KMS-11 (cell line): ENCODE data around the gene ATM.

Experiments used
- H2AFZ ChIP-seq: fragments of 200-600 bp; sonication (generic); 2 replicates; pipeline ENCODE4 v1.6.1; 2016; ENCODE audit warnings: antibody characterized with exemption, mixed run types, low read depth
- H3K27ac ChIP-seq: fragments of 200-600 bp; sonication (generic); 2 replicates; pipeline ENCODE4 v1.6.1; 2016; ENCODE audit warnings: mild to moderate bottlenecking, mixed run types
- H3K27me3 ChIP-seq: fragments of 200-600 bp; sonication (generic); 2 replicates; pipeline ENCODE4 v1.6.1; 2017; ENCODE audit warnings: mild to moderate bottlenecking, low read depth, mixed run types, moderate library complexity; ENCODE audit not compliant: insufficient read depth
- H3K36me3 ChIP-seq: fragments of 200-600 bp; sonication (generic); 2 replicates; pipeline ENCODE4 v1.6.1; 2017; ENCODE audit warnings: mild to moderate bottlenecking, mixed run types; ENCODE audit not compliant: insufficient read depth
- H3K4me1 ChIP-seq: fragments of 200-600 bp; sonication (generic); 2 replicates; pipeline ENCODE4 v1.6.1; 2016; ENCODE audit warnings: mild to moderate bottlenecking, low read depth, mixed run types; ENCODE audit not compliant: poor library complexity, severe bottlenecking
- H3K4me2 ChIP-seq: fragments of 200-600 bp; sonication (generic); 2 replicates; pipeline ENCODE4 v1.7.0; 2016; ENCODE audit warnings: mild to moderate bottlenecking, mixed run types
- H3K4me3 ChIP-seq: fragments of 200-600 bp; sonication (generic); IDR thresholded peaks from 2 replicates; pipeline ENCODE4 v1.6.1; 2017; ENCODE audit warnings: low read depth, low read length, mixed read lengths; ENCODE audit not compliant: insufficient read depth
- H3K79me2 ChIP-seq: fragments of 200-600 bp; sonication (generic); 2 replicates; pipeline ENCODE4 v1.6.1; 2016; ENCODE audit warnings: low read depth, mixed run types; ENCODE audit not compliant: insufficient read depth
- H3K9ac ChIP-seq: fragments of 200-600 bp; sonication (generic); 2 replicates; pipeline ENCODE4 v1.6.1; 2016; ENCODE audit warnings: mild to moderate bottlenecking, mixed run types
- H4K20me1 ChIP-seq: fragments of 200-600 bp; sonication (generic); 2 replicates; pipeline ENCODE4 v1.6.1; 2016; ENCODE audit warnings: mild to moderate bottlenecking, mixed run types; ENCODE audit not compliant: insufficient read depth
- CTCF ChIP-seq: fragments of 200-600 bp; sonication (generic); conservative IDR thresholded peaks from 2 replicates; pipeline ENCODE4 v1.6.1; 2017; ENCODE audit warnings: low read depth, mild to moderate bottlenecking, antibody characterized with exemption, low read length, moderate library complexity, mixed read lengths

ATM gene

GRCh38 chr11:108289699-108290098 lies 66.8 kb downstream of the ATM start:
- Histone ChIP-seq H3K79me2 (no peaks in the 10 kb centered on the region), H3K27ac (no peak overlapping the region), H3K36me3 (no peaks in the 10 kb centered on the region), H3K4me1 (no peaks in the 10 kb centered on the region), H3K4me2 (no peak overlapping the region), H3K9ac (no peak overlapping the region), H4K20me1 (no peaks in the 10 kb centered on the region), H2AFZ (no peak overlapping the region), H3K4me3 (no peak overlapping the region), H3K27me3 (no peaks in the 10 kb centered on the region)
- TF ChIP-seq CTCF: no peak

- H2AFZ ChIP-seq: no peak overlapping the region
- TF ChIP-seq CTCF: no peak
- H3K27me3 ChIP-seq: no peaks in the 10 kb centered on the region
- H4K20me1 ChIP-seq: no peaks in the 10 kb centered on the region
- no peak overlapping the region for H3K9ac ChIP-seq
- H3K36me3 ChIP-seq: no peaks in the 10 kb centered on the region
- no peak overlapping the region for H3K4me2 ChIP-seq
- no peaks in the 10 kb centered on the region for H3K4me1 ChIP-seq
- H3K79me2 ChIP-seq: no peaks in the 10 kb centered on the region
- no peak overlapping the region for H3K4me3 ChIP-seq
- no peak overlapping the region for H3K27ac ChIP-seq
These were observed 70.4 kb downstream of the ATM start for GRCh38 chr11:108293229-108293628.

- H3K4me2 ChIP-seq: no peak overlapping the region
- no peaks in the 10 kb centered on the region for H3K36me3 ChIP-seq
- no peaks in the 10 kb centered on the region for H3K79me2 ChIP-seq
- H3K4me3 ChIP-seq: no peak overlapping the region
- no peak overlapping the region for H3K9ac ChIP-seq
- no peaks in the 10 kb centered on the region for H3K27me3 ChIP-seq
- no peaks in the 10 kb centered on the region for H4K20me1 ChIP-seq
- TF ChIP-seq CTCF: no peak
- no peaks in the 10 kb centered on the region for H3K4me1 ChIP-seq
- no peak overlapping the region for H2AFZ ChIP-seq
- no peak overlapping the region for H3K27ac ChIP-seq
These were observed 79.4 kb downstream of the ATM start for GRCh38 chr11:108302121-108302785.

- Histone ChIP-seq H3K79me2 (no peaks in the 10 kb centered on the region), H3K9ac (no peak overlapping the region), H3K27ac (no peak overlapping the region), H2AFZ (no peak overlapping the region), H3K4me1 (no peaks in the 10 kb centered on the region), H4K20me1 (no peaks in the 10 kb centered on the region), H3K36me3 (no peaks in the 10 kb centered on the region), H3K27me3 (no peaks in the 10 kb centered on the region), H3K4me3 (no peak overlapping the region), H3K4me2 (no peak overlapping the region)
- no peak for TF ChIP-seq CTCF
These were observed 84.9 kb downstream of the ATM start for GRCh38 chr11:108307751-108308150.
